H1 (cell line): ENCODE results near the gene PAX7. TPM values are rescaled to one million over a fixed set of nuclear protein-coding genes. Genes with fewer than 3 reads are reported as not detected.

Experiments
- BACH1 ChIP-seq: IDR thresholded peaks from 2 replicates; pipeline ENCODE4 v1.6.1; 2012; ENCODE audit warnings: low read length, improper control_type of control experiment
- CBX8 ChIP-seq: fragments of 300-800, 300-1000 bp; sonication (generic); IDR thresholded peaks from 2 replicates; pipeline ENCODE4 v1.7.1; 2016; ENCODE audit warnings: low read depth, low read length, borderline replicate concordance
- JUN ChIP-seq: IDR thresholded peaks from 2 replicates; pipeline ENCODE4 v1.6.1; 2011; ENCODE audit warnings: low read depth, mild to moderate bottlenecking, improper control_type of control experiment, low read length
- POLR2A ChIP-seq, 2 experiments: IDR thresholded peaks; 1 replicate in 1 of 2; 2 replicates in 1 of 2; pipeline ENCODE4 v1.6.1; 2011; ENCODE audit warnings: low read depth in 2 of 2, low read length in 2 of 2, mild to moderate bottlenecking in 2 of 2; ENCODE audit errors: control extremely low read depth in 1 of 2
- POU5F1 ChIP-seq: IDR thresholded peaks from 2 replicates; pipeline ENCODE4 v1.6.1; 2011; ENCODE audit warnings: low read depth, mild to moderate bottlenecking, low read length, moderate library complexity
- RAD21 ChIP-seq, 2 experiments: IDR thresholded peaks in 1 of 2; conservative IDR thresholded peaks in 1 of 2; 2 replicates each; pipeline ENCODE4 v1.6.1; 2011; ENCODE audit warnings: low read depth in 2 of 2, low read length in 2 of 2, improper control_type of control experiment in 1 of 2, inconsistent platforms in 1 of 2, mild to moderate bottlenecking in 1 of 2, moderate library complexity in 1 of 2
- SIN3A ChIP-seq, 2 experiments: IDR thresholded peaks in 1 of 2; conservative IDR thresholded peaks in 1 of 2; 2 replicates each; pipeline ENCODE4 v1.6.1; 2011 to 2012; ENCODE audit warnings: low read length in 2 of 2, improper control_type of control experiment in 1 of 2, low read depth in 1 of 2, mild to moderate bottlenecking in 1 of 2
- SIX5 ChIP-seq: IDR thresholded peaks from 2 replicates; pipeline ENCODE4 v1.6.1; 2011; ENCODE audit warnings: mild to moderate bottlenecking, low read depth, low read length
- SP4 ChIP-seq: IDR thresholded peaks from 2 replicates; pipeline ENCODE4 v1.6.1; 2012; ENCODE audit warnings: low read length, inconsistent platforms
- TCF12 ChIP-seq: IDR thresholded peaks from 2 replicates; pipeline ENCODE4 v1.6.1; 2011; ENCODE audit warnings: low read depth, mild to moderate bottlenecking, low read length
- polyA plus RNA-seq, 7 experiments: library from polyadenylated mRNA; depleted of rRNA in 3 of 7; stranded (reverse) in 5 of 7; unstranded in 2 of 7; fragments of >200 nt in 5 of 7; fragments of 200-250 nt in 2 of 7; gene quantifications; 1 replicate in 5 of 7; 2 replicates in 1 of 7; 4 replicates in 1 of 7; pipeline versions ENCODE4 v1.2.1 to v1.2.3, GENCODE V29; 2011 to 2013; ENCODE audit warnings: missing spikeins in 2 of 7, mixed read lengths in 2 of 7
- total RNA-seq: library from RNA; stranded (reverse); fragmentation: NEBNext Ultra II Directional; extraction: Animal tissue kit (Norgen Biotek cat#: 25700); gene quantifications from 2 replicates; pipeline ENCODE4 v1.2.1, GENCODE V29; 2021
- TF ChIP-seq, protein P1 (sequence below): fragments of 300-600 bp; sonication (generic); IDR thresholded peaks from 2 replicates; pipeline ENCODE4 v1.7.1; 2012; ENCODE audit warnings: low read length, moderate library complexity, mild to moderate bottlenecking, inconsistent platforms; ENCODE audit not compliant: insufficient replicate concordance
- TF ChIP-seq, protein P2 (sequence below): IDR thresholded peaks from 2 replicates; pipeline ENCODE4 v1.6.1; 2012; ENCODE audit warnings: inconsistent platforms

The PAX7 gene
- total and polyA plus RNA-seq, 2 of the 8 experiments (the other 6 are each of a cell fraction or from before 2014, with no cell fraction given), result not detected

DNA sequence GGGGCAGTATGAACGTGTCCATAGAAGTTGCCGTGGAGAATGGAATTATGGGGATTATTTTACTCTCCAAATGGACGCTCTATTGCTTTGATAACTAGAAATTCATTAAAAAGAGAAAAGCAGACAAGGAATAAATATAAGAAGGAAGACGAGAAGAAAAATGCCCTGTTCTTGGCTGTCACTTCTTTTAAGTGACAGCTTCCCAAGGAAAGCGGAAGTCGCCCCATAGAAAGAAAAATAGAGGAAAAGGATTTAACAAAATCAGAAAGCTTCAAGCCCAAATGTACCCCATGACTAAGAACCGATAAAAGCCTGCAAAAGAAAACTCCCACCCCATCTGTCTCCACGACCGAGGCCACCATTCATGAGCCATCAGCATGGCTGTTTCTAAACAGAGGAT, 143.1 kb downstream of the PAX7 start (continued):
- TF ChIP-seq, protein P1, sequence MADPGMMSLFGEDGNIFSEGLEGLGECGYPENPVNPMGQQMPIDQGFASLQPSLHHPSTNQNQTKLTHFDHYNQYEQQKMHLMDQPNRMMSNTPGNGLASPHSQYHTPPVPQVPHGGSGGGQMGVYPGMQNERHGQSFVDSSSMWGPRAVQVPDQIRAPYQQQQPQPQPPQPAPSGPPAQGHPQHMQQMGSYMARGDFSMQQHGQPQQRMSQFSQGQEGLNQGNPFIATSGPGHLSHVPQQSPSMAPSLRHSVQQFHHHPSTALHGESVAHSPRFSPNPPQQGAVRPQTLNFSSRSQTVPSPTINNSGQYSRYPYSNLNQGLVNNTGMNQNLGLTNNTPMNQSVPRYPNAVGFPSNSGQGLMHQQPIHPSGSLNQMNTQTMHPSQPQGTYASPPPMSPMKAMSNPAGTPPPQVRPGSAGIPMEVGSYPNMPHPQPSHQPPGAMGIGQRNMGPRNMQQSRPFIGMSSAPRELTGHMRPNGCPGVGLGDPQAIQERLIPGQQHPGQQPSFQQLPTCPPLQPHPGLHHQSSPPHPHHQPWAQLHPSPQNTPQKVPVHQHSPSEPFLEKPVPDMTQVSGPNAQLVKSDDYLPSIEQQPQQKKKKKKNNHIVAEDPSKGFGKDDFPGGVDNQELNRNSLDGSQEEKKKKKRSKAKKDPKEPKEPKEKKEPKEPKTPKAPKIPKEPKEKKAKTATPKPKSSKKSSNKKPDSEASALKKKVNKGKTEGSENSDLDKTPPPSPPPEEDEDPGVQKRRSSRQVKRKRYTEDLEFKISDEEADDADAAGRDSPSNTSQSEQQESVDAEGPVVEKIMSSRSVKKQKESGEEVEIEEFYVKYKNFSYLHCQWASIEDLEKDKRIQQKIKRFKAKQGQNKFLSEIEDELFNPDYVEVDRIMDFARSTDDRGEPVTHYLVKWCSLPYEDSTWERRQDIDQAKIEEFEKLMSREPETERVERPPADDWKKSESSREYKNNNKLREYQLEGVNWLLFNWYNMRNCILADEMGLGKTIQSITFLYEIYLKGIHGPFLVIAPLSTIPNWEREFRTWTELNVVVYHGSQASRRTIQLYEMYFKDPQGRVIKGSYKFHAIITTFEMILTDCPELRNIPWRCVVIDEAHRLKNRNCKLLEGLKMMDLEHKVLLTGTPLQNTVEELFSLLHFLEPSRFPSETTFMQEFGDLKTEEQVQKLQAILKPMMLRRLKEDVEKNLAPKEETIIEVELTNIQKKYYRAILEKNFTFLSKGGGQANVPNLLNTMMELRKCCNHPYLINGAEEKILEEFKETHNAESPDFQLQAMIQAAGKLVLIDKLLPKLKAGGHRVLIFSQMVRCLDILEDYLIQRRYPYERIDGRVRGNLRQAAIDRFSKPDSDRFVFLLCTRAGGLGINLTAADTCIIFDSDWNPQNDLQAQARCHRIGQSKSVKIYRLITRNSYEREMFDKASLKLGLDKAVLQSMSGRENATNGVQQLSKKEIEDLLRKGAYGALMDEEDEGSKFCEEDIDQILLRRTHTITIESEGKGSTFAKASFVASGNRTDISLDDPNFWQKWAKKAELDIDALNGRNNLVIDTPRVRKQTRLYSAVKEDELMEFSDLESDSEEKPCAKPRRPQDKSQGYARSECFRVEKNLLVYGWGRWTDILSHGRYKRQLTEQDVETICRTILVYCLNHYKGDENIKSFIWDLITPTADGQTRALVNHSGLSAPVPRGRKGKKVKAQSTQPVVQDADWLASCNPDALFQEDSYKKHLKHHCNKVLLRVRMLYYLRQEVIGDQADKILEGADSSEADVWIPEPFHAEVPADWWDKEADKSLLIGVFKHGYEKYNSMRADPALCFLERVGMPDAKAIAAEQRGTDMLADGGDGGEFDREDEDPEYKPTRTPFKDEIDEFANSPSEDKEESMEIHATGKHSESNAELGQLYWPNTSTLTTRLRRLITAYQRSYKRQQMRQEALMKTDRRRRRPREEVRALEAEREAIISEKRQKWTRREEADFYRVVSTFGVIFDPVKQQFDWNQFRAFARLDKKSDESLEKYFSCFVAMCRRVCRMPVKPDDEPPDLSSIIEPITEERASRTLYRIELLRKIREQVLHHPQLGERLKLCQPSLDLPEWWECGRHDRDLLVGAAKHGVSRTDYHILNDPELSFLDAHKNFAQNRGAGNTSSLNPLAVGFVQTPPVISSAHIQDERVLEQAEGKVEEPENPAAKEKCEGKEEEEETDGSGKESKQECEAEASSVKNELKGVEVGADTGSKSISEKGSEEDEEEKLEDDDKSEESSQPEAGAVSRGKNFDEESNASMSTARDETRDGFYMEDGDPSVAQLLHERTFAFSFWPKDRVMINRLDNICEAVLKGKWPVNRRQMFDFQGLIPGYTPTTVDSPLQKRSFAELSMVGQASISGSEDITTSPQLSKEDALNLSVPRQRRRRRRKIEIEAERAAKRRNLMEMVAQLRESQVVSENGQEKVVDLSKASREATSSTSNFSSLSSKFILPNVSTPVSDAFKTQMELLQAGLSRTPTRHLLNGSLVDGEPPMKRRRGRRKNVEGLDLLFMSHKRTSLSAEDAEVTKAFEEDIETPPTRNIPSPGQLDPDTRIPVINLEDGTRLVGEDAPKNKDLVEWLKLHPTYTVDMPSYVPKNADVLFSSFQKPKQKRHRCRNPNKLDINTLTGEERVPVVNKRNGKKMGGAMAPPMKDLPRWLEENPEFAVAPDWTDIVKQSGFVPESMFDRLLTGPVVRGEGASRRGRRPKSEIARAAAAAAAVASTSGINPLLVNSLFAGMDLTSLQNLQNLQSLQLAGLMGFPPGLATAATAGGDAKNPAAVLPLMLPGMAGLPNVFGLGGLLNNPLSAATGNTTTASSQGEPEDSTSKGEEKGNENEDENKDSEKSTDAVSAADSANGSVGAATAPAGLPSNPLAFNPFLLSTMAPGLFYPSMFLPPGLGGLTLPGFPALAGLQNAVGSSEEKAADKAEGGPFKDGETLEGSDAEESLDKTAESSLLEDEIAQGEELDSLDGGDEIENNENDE, result no peak
- TF ChIP-seq POLR2A (IDR thresholded peaks at IDR 0.05; ENCODE audit: control extremely low read depth in 1 of 2, low read depth in 2 of 2, low read length in 2 of 2), result no peak
- no peak for TF ChIP-seq JUN
- no peak for TF ChIP-seq TCF12
- TF ChIP-seq CBX8, result no peak
- TF ChIP-seq BACH1, result no peak
- no peak for TF ChIP-seq SIN3A (conservative IDR thresholded peaks at IDR 0.05 in 1 of 2, IDR thresholded peaks at IDR 0.05 in 1 of 2; ENCODE audit: low read depth in 1 of 2, low read length in 2 of 2)
- no peak for TF ChIP-seq SIX5
- TF ChIP-seq, protein P2, sequence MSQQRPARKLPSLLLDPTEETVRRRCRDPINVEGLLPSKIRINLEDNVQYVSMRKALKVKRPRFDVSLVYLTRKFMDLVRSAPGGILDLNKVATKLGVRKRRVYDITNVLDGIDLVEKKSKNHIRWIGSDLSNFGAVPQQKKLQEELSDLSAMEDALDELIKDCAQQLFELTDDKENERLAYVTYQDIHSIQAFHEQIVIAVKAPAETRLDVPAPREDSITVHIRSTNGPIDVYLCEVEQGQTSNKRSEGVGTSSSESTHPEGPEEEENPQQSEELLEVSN, result no peak
- no peak for TF ChIP-seq RAD21 (IDR thresholded peaks at IDR 0.05 in 1 of 2, conservative IDR thresholded peaks at IDR 0.05 in 1 of 2; ENCODE audit: low read depth in 2 of 2, low read length in 2 of 2)
- no peak for TF ChIP-seq POU5F1
- TF ChIP-seq SP4, result no peak
